Measurements from ENCODE around the gene TRMT11. TPM values are rescaled to one million over a fixed set of nuclear protein-coding genes. Genes with fewer than 3 reads are reported as not detected.

The TRMT11 gene
- total and polyA plus RNA-seq, 9 of the 15 experiments (the other 6 are each of a cell fraction or from before 2014, with no cell fraction given): 38.8 to 88.0 (median 59.8) TPM

GRCh38 chr6:125943528-125944433 lies 42.6 kb upstream of the TRMT11 start (continued):
- TF ChIP-seq ZNF592 (IDR thresholded peaks at IDR 0.05): peak; percentile 56; the same call in 1 of the 2 replicates
- peak; percentile 52 for TF ChIP-seq TAL1 (IDR thresholded peaks at IDR 0.05)
- TF ChIP-seq NCOA1 (IDR thresholded peaks at IDR 0.05; ENCODE audit: low read depth): 0 out of 2 replicates have a peak, but pooled peaks have one; percentile 22
- TF ChIP-seq BCOR (IDR thresholded peaks at IDR 0.05): 0 out of 2 replicates have a peak, but pooled peaks have one; percentile 7
- TF ChIP-seq TFE3 (CRISPR knock-in tag; IDR thresholded peaks at IDR 0.05): no peak
- TF ChIP-seq ZBTB40 (IDR thresholded peaks at IDR 0.05): peak; percentile 51; the same call in 1 of the 2 replicates
- no peak for TF ChIP-seq ZBTB40 (CRISPR knock-in tag; IDR thresholded peaks at IDR 0.05)
- peak; percentile 43; the same call in 1 of the 2 replicates for TF ChIP-seq ARID3A (IDR thresholded peaks at IDR 0.05; ENCODE audit: borderline replicate concordance, low read depth, low read length)
- no peak for TF ChIP-seq ZNF766 (CRISPR knock-in tag; conservative IDR thresholded peaks at IDR 0.05)

All from K562 (cell line).